ENCODE results near the gene TOLLIP.
"Not testable (repeated sequence)": the region's sequence is repeated elsewhere in the genome, so short reads cannot be mapped to it uniquely, and the experiment has no call there.

The TOLLIP gene

GRCh38 chr11:1279674-1280055, 29.8 kb downstream of the TOLLIP start:
- DNase-seq = no peak

DNA sequence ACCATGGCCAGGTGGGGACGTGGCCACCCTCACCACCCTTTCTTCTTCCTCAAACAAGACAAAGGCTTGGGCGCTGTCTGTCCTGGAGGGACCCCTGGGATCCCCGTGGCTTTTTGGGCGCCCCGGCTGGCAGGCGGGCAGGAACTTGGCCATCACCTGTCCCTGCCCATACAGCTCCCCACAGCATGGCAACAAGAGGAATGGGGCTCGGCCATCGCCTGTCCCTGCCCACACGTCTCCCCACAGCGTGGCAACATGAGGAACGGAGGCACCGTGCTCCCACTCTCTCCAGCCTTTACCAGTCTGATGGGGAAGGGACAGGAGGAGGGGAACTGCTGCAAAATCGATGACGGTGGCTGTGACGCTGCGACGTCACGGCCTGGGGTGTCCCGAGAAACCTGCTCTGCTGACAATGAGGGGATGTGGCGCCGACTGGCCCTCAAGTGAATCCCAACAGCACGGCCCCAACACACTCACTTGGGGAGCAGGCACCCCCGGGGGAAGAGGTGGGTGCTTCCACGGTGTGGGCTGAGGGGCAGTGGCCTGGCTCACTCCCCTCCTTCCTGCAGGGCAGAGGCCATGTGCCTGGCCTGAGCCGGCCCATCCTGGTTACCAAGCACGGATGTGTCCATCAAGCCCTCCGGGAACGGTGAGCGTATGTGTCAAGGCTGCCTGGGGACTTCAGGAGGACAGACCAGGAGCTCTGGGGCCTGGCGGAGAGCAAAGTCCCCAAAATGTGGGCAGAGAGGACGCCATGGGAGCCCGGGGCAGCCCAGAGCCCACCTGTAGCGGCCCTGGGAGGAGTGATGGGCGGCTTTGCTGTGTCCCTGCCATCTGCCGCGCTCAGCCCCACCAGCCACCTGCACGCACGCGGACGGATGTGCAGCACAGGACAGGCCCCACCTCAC, 30.4 kb downstream of the TOLLIP start:
- no peak for DNase-seq

GRCh38 chr11:1277936-1278512, 31.4 kb downstream of the TOLLIP start:
- no peak for DNase-seq

DNA sequence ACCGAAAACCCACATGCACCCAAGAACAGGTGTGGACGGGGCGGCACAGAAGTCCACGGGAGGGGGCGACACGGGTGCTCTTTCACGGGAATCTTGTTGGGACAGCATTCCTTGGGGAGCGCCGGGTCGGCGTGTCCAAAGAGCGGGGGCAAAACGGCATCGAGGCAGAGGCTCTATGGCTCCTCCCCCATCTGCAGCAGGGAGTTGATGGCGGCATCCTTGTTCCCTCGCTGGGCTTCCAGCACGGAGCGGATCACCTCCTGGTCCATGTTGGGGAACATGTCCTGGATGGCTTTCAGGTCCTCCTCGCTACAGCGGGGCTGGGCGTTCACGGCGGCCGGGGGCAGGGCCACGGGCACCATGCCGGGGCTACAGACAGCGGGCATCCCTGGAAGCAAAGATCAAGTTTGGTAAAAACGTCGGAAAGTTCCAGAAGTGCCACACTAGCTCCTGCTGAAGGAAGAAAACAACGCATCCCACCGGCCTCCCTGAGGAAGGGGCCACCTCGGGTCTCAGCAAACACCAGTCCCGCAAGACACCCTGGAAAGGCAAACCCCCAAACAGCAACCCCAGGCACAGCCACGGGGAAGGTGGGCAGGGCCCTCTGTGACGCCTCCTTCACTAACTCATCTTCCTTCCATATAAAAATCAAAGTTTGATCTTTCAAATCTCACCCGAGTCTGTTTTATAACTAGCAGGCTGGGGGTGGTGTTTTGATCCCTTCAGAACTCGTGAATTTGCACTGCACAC, 32.4 kb downstream of the TOLLIP start:
- DNase-seq = no peak

DNA sequence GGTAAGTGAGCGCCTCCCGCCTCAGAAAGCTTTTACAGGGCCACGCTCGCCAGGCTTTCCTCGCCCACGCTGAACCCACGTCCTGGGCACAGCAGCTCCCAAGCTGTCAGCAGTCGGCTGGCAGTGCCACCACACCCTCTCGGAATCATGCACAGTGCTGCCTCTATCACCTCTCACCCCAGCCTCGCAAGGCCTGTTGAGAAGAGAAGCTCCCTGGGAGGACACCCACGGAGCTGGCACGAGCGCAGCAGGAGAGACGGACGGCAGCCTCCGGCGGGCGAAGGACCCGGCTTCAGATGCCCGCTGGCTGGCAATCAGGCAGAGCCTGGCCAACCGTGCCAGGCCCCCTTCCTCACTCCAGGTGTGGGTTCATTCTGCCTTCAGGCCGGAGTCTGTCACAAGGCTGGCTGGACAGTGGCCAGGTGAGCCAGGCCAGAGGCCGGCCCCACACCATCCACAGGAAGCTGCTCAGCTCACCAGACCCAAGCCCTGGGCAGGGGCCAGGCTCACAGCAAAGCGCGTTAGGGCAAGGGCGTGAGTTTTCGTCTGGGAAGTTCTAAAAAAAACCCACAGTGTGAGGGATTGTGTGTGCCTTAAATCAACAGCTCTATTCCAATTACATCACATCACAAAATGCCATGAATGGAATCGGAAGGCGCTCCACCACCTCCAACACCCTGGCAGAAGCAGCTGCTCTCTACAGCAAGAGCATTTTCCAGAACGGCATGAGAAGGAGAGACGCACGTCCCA, 33.2 kb downstream of the TOLLIP start:
- peak in 1 of 2 experiments; percentile 8 for DNase-seq

- no peak for DNase-seq
Observed at GRCh38 chr11:1275021-1275420, 34.4 kb downstream of the TOLLIP start.

GRCh38 chr11:1274501-1274900, 34.9 kb downstream of the TOLLIP start:
- DNase-seq = no peak

GRCh38 chr11:1272531-1272930, 36.9 kb downstream of the TOLLIP start:
- no peak for DNase-seq

DNA sequence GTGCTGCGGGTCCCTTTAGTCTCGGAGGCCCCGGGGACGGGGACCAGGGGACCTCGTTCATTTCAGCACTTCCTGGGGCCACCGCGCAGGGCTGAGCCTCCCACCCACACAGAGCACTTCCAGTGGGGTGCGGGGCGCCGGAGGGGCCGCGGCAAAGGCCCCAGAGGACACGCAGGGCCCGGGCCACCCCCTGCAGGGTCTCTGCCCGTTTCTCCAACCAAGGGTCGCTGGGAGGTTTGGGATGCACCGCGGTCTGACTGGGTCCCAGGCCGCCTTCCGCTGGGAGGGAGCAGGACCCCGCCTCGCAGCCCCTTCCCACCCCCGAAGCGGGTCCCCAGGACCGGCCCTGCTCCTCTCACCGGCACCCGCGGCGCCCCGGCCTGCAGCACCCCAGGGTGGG, 37.5 kb downstream of the TOLLIP start:
- DNase-seq = no peak

GRCh38 chr11:1271406-1271805, 38.0 kb downstream of the TOLLIP start:
- DNase-seq = no peak

DNA sequence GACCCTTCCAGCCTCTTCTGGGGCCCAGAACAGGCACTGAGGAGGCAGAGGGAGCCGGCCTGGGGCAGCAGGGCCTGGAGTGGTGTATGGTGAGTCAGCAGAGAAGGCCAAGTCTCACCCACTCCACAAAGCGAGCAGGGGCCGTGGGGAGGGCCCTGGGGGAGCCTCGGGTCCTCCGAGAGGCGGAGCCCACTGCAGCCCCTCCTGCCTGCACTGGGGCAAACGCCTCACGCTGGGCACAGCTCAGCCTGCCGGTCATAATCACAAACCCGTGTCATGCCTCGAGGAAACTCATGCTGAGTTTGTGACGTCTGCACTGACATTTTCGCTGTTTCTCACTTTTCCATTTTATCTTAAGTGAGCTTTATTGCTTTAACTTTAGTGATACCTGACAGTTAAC, 38.4 kb downstream of the TOLLIP start:
- DNase-seq = no peak

DNA sequence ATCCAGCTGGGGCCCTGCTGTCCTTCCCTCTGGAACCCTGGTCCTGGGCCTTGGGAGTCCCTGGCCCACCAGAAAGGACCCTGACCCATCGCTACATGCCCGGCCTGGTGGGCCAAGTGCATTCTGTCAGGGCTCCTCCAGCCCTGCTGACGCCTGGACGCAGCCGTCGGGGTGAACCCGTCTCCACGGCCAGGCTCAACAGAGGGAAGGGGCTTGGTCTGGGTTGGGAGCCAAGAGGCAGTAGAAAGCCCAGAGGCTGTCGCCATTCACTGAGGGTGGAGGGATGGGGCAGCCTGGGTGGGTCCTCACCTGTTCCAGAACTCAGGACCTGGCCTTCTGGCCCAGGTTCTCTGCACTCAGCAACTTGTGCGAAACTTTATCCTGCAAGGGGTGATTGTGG, 39.0 kb downstream of the TOLLIP start:
- DNase-seq = no peak

GRCh38 chr11:1269957-1270356, 39.5 kb downstream of the TOLLIP start:
- no peak for DNase-seq

DNA sequence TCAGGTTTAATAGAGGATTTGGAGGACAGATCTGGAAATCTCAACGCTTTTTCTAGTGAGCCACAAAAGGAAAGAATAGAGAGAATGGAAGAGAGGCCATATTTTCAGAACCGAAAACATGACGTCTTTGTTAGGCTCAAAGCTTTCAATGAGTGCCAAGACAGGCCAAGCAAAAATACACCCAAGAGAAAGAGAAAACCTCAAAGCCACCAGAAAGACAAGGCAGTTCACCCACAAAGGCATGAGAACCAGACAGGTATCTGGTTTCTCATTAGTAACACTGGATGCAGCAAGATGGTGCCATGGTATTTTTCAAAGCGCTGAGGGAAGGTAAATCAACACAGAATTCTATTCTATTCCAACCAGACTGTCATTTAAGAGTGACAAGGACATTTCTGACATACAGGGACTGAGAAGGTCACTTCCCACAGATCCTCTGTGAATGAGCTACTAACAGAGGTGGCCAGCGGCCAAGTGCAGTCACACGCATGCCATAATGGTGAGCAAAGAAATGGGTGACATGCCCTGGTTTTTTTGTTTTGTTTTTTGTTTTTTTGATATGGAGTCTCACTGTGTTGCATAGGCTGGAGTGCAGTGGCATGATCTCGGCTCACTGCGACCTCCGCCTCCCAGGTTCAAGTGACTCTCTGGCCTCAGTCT, 41.9 kb downstream of the TOLLIP start:
- no peak for DNase-seq

GRCh38 chr11:1266976-1267375, 42.5 kb downstream of the TOLLIP start:
- DNase-seq = not testable (repeated sequence)

- DNase-seq = not testable (repeated sequence)
Observed at GRCh38 chr11:1265480-1265879, 44.0 kb downstream of the TOLLIP start.

DNA sequence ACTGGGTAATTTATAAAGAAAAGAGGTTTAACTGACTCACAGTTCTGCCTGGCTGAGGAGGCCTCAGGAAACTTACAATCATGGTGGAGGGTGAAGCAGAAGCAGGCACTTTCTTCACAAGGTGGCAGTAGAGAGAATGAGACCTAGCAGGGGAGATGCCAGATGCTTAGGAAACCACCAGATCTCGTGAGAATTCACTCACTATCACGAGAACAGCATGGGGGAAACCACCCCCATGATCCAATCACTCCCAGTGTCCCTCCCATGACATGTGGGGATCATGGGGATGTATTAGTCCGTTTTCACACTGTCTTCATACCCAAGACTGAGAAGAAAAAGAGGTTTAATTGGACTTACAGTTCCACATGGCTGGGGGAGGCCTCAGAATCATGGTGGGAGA, 45.0 kb downstream of the TOLLIP start:
- DNase-seq = not testable (repeated sequence)

- no peak for DNase-seq
Observed at GRCh38 chr11:1263010-1263409, 46.4 kb downstream of the TOLLIP start.

DNA sequence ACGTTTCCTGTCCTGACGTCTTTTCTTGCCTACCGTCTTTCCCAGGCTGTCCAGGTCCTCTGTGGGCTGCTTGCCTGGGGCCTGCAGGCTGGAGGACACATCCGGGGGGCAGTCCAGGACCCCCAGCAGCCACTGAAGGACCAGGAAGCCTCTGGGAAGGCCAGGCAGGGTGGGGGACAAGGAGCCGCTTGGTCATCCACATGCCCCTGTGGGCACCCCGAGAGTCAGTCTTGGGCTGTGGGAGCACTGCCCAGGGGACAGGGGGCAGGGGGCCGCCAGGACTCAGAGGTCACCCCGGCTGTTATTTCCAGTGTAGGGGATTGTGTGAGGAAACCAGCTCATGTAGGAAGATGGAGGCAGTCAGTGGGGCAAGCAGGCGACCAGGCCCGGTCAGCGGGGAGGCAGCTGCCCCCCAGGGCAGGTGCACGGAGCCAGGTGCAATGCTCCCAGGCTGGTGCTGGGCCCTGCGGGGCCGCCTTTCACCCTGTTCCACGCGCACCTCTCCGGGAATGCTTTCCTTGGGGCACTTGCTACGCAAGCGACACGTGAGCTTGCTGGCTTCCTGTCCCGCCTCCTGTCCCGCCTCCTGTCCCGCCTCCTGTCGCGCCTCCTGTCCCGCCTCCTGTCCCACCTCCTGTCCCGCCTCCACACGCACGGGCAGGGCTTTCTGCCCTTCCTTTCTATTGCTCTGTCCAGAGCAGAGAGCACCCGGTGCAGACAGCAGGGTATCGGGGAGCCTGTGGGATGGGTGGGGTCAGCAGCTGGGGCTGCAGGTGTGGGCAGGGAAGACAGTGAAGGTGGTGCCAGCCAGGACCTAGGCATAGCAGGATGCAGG, 47.0 kb downstream of the TOLLIP start:
- DNase-seq = peak; percentile 66 to 81

DNA sequence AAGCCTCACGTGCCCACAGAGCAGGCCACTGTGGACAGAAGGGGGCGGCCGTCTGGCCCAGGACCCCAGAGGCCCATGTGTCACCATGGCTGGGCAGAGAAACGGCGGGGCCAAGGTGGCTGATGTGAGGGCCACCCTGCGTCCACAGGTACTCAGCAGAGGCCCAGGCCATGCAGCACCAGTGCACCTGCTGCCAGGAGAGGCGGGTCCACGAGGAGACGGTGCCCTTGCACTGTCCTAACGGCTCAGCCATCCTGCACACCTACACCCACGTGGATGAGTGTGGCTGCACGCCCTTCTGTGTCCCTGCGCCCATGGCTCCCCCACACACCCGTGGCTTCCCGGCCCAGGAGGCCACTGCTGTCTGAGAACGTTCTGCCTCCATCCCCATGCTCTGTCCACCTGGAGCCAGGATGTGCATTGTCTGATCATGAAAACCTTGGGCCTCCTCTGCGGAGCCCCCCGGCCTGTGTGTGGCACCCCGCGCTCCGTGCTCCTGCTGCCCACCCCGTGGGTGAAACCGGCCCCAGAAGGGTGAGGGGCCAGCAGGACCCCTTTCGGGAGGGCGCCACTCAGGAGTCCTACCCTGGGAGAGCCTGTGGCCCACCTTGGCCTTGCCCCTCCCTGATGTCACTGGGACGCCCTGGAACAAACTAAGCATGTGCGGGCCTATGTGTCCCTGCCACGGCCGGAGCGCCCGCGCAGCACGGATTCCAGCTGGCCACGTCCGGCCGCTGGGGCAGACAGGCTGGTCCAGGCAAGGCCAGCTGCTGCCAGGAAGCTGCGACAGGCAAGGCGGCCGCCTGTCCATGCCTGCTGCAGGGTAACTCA, 48.0 kb downstream of the TOLLIP start:
- DNase-seq = no peak

DNA sequence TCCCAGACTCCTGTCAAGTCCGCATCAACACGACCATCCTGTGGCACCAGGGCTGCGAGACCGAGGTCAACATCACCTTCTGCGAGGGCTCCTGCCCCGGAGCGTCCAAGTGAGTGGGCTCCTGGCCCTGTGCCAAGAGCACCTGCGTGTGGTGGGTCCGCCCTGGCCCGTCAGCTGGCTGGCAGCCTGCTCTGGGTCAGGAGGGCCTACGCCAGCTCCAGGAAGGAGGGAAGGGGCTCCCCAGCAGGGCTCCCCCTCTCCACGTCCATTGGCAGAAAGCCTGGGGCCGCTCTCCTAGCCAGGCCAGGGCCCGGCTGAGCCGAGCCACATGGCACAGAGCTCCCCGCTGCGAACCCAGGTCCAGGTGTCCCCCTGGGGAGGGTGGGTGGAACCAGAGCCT, 48.8 kb downstream of the TOLLIP start:
- DNase-seq = no peak
